Measurements from ENCODE around the gene ZBTB7C.
"Not testable (repeated sequence)": the region's sequence is repeated elsewhere in the genome, so short reads cannot be mapped to it uniquely, and the experiment has no call there.

ZBTB7C gene

GRCh38 chr18:48293954-48294898, 115.0 kb downstream of the ZBTB7C start:
- DNase-seq = no peak

DNA sequence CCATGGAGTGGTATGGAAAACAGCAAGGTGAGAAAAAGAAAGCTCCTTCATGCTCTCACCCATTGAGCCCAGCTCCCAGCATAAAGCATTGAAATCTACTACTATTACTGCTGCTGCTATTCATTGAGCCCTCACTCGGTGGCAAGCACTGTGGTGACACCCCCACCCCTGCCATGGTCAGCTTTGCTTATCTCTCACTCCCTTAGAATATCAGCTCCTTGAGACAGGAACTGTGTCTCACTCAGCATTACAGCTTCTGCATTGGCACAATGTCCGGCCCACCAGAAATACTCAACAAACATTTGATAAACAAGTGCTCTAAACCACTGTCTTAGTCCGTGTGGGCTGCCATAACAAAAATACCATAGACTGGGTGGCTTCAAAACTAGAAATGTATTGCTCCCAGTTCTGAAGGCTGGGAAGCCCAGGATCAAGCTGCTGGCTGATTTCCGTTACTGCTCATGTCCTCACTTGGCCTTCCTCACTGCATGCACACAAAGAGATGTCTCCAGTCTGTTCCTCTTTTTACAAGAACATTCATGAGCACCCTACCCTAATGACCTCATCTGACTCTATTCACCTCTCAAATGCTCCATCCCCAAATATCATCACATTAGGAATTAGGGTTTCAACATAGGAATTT, 116.3 kb downstream of the ZBTB7C start:
- DNase-seq = no peak

DNA sequence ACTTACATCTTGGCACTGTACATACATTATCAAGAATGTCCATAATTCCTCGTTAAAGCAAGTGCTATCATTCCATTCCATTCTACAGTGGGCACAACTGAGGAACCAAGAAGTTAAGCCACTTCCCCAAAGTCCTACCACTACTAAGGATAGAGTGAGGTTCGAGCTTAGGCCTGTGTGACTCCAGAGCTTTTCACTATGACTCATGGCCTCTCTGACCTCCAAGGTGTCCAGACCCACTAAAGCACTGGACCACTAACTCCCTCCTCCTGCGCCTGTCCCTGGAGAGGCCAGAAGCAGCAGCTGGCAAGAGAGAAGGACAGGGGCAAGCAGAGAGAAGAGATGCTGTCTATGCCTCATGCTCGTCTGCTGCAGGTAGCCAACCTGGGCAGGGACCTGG, 117.0 kb downstream of the ZBTB7C start:
- no peak for DNase-seq

GRCh38 chr18:48290162-48290926, 118.8 kb downstream of the ZBTB7C start:
- no peak for DNase-seq

- DNase-seq = no peak
Observed at GRCh38 chr18:48284743-48285142, 124.4 kb downstream of the ZBTB7C start.

DNA sequence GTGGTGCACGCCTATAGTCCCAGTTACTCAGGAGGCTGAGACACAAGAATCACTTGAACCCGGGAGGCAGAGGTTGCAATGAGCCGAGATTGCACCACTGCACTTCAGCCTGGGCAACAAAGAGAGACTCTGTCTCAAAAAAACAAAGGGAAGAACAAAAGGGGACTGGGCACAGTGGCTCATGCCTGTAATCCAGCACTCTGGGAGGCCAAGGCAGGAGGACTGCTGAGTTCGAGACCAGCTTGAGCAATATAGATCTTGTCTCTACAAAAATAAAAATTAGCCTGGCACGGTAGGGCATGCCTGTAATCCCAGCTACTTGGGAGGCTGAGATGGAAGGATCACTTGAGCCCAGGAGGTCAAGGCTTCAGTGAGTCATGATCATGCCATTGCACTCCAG, 125.2 kb downstream of the ZBTB7C start:
- DNase-seq = not testable (repeated sequence)

GRCh38 chr18:48281460-48281859, 127.7 kb downstream of the ZBTB7C start:
- DNase-seq = not testable (repeated sequence)

GRCh38 chr18:48279312-48279711, 129.9 kb downstream of the ZBTB7C start:
- DNase-seq = no peak

- no peak for DNase-seq
Observed at GRCh38 chr18:48278081-48278480, 131.1 kb downstream of the ZBTB7C start.

GRCh38 chr18:48274301-48274700, 134.9 kb downstream of the ZBTB7C start:
- DNase-seq = no peak

DNA sequence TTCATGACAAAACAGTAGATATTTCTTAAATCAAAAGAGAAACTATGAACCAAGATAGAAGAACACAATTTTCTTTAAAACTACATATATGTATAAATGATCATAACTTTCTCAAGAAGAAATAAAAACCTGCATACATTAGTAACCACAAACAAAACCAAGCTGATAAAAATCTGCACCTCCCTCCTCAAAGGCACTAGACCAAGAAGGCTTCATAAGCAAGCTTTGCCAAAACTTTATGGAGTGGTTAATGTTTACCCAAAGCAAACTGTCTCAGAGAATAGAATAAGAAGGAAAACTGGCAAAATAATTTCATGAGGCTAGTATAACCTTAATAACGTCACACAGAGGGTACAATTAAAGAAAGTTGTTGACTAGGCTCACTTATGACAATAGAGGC, 138.3 kb downstream of the ZBTB7C start:
- DNase-seq = no peak

DNA sequence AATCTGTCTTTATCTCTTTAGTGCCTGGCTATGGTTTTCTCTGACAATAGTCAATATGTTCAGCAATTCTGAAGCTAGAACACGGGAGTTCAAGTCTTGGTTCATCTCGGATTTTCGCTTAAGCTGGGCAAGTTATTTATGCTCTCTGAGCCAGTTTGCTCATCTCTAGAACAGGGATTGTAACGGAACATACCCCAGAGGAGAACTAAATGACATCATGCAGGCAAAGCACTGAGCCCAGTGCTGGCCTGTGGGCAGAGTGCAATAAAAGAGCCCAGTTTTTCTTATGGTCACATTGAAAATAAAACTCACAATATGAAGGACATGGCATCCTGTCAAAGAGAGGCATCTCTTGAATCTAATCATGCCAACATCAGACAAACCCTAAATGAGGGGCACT, 143.9 kb downstream of the ZBTB7C start:
- DNase-seq = no peak

DNA sequence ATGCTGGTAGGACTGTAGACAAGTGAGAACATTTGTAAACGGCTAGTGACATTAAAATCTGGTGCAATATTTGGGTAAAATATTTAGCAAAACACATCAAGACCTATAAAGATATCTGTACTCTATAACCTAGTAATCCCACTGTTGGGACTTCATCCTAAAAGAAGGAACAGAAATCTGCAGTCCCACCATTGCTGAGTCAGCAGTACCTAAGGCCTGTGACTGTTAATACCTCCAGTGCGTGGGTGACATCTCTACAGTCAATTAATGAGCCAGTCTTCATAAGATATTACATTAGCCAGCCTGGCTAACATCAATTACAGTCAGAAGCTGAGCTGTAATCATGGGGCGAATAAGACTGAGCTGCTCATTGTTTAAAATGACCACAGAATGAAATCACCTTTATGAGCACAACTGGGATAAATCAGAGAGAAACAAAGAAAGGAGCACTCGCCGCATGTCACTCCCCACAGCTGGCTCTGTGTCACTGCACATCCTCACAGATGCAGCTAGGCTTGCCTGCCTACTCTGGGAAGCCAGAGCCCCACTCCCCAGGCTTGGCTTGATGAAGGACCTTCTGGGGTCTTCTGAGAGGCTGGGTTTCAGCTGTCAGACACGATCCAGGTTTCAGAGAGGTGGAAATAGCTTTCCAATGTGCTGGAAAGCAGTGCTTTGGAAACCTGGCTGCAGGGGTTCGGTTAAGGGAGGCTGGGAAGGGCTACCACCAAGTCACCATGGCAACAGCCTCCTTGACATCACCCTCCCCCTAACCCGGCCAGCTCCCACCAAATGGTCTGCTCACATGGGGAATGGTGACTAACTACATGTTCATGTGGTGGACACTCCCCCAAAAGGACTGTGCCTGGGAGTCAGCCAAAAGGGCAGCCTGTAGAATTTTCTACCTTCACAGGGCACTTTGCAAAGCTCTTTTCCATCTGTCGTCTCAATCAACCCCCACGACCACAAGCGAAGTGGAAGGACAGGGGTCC, 145.0 kb downstream of the ZBTB7C start:
- DNase-seq = no peak

- no peak for DNase-seq
Observed at GRCh38 chr18:48263192-48263853, 145.9 kb downstream of the ZBTB7C start.

DNA sequence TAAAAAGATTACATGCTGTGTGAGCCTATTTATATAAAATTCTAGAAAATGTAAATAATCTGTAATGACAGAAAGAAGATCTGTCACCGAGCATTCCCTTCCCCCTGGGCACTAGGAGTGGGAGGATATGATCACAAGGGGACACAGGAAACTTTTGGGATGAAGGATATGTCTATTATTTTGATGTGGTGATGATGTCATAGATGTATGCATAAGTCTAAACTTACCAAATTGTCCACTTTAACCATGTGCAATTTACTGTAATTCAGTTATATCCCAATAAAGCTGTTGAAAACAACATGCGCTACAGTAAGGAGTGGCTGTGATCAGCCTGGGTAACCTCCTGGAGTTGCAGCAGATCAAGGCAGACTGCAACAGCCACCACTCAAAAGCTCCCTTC, 148.9 kb downstream of the ZBTB7C start:
- no peak for DNase-seq

DNA sequence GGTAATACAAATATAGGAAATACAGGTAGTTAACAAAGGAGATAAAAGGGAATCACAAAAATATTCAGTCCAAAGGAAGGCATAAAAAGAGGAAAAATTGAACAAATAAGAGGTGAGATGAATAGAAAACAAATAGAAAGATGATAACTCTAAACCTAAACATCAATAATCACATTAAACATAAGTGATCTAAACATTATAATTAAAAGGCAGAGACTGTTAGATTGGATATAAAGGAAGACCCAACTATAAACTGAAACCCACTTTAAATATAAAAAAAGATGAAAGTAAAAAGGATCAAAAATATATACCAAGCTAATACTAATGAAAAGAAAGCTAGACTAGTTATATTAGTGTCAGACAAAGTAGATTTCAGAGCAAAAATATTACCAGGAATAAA, 152.3 kb downstream of the ZBTB7C start:
- no peak for DNase-seq

DNA sequence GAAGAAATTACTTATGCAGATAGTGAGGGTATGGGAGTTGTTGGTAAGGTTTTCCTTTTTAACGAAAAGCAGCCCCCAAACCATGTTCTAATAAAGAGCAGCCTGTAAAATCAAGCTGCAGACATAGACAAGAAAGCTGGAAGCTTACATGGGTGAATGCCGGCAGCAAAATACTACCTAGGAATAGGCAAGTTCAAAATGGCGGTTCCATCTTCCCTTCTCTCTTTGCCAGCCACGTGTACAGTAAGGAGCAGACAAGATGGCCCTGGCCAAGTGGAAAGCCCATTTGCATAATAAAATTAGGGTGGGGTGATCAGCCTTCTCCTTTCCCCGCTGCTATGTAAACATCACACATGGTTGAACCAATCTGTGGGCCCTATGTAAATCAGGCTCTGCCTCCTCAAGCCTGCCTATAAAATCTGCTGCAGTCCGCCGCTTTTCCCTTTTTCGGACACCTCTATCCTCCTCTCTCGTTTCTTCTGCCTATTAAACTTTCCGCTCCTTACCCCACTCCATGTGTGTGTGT, 155.0 kb downstream of the ZBTB7C start:
- no peak for DNase-seq

DNA sequence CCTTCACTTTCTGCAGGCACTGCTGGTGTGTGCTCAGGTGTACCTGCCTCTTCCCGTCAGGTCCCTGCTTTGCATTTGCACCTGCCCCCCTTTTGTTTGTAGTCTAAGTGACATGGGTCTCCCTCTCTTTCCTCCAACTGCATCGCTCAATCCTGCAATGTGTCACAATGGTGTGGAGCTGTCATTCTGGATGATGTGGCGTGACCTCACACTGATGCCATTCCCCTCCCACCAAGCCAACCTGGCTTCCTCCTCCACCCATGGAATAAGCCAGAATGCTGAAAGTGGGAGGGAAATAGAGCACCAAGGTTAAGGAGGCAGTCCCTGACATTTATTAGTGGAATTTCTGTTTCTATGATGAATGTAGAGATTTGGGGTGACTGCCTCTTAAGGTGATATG, 156.7 kb downstream of the ZBTB7C start:
- DNase-seq = no peak

DNA sequence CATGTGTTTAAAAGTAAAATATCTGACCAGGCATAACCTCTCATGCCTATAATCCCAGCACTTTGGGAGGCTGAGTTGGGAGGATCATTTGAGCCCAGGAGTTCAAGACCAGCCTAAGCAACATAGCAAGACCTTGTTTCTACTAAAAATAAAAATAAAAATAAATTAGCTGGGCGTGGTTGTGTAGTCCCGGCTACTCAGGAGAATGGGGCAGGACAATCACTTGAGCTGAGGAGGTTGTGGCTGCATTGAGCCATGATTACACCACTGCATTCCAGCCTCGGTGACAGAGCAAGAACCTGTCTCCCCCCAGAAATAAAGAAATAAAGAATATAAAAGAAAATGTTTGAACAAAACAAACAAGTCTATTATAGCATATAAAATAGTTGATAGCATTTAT, 158.3 kb downstream of the ZBTB7C start:
- no peak for DNase-seq

- DNase-seq = no peak
Observed at GRCh38 chr18:48250362-48250907, 158.7 kb downstream of the ZBTB7C start.

- no peak for DNase-seq
Observed at GRCh38 chr18:48249854-48250253, 159.3 kb downstream of the ZBTB7C start.

Data from CD4-positive, alpha-beta T cell treated with Interleukin-6 for 4 hours (primary cell).